ENCODE measurements around the gene UBQLN4. TPM values are rescaled to one million over a fixed set of nuclear protein-coding genes. Genes with fewer than 3 reads are reported as not detected.
A peak's percentile ranks its signal among the peaks of the same experiment; 100 is the strongest.

Gene UBQLN4
- total and polyA plus RNA-seq, 9 of the 15 experiments (the other 6 are each of a cell fraction or from before 2014, with no cell fraction given): 13.5 to 65.5 (median 37.0) TPM

- TF ChIP-seq THRB (CRISPR knock-in tag; conservative IDR thresholded peaks at IDR 0.05) (no peak), ZNF23 (CRISPR knock-in tag; IDR thresholded peaks at IDR 0.05) (no peak), CEBPG (CRISPR knock-in tag; IDR thresholded peaks at IDR 0.05) (no peak), CEBPG (tag; conservative IDR thresholded peaks at IDR 0.05 in 1 of 2, IDR thresholded peaks at IDR 0.05 in 1 of 2) (no peak), THRA (IDR thresholded peaks at IDR 0.05) (no peak), ARID2 (IDR thresholded peaks at IDR 0.05) (peak; percentile 18; the same call in 1 of the 2 replicates), BHLHE40 (IDR thresholded peaks at IDR 0.05; ENCODE audit: low read length) (no peak), ZNF780A (CRISPR knock-in tag; IDR thresholded peaks at IDR 0.05) (no peak), ZHX1 (conservative IDR thresholded peaks at IDR 0.05; ENCODE audit: low read length) (no peak), POLR3G (IDR thresholded peaks at IDR 0.05; ENCODE audit: extremely low read depth, insufficient read length, insufficient replicate concordance) (no peak), TAL1 (IDR thresholded peaks at IDR 0.05) (no peak), GABPB1 (CRISPR knock-in tag; IDR thresholded peaks at IDR 0.05) (no peak), GTF2F1 (IDR thresholded peaks at IDR 0.05; ENCODE audit: low read depth, low read length) (no peak), ZFPM2 (CRISPR knock-in tag; IDR thresholded peaks at IDR 0.05) (no peak), ILF3 (IDR thresholded peaks at IDR 0.05; ENCODE audit: borderline replicate concordance) (no peak), ATF1 (CRISPR knock-in tag; IDR thresholded peaks at IDR 0.05) (no peak), ATF1 (tag; IDR thresholded peaks at IDR 0.05) (no peak), ZNF436 (CRISPR knock-in tag; IDR thresholded peaks at IDR 0.05) (no peak), TRIM24 (IDR thresholded peaks at IDR 0.05) (no peak), FOS (IDR thresholded peaks at IDR 0.05; ENCODE audit: extremely low read depth, insufficient read length) (no peak), PTBP1 (IDR thresholded peaks at IDR 0.05; ENCODE audit: low read depth, low read length) (no peak), MCM3 (IDR thresholded peaks at IDR 0.05) (no peak), RFX7 (CRISPR knock-in tag; IDR thresholded peaks at IDR 0.05) (no peak), XRCC5 (IDR thresholded peaks at IDR 0.05; ENCODE audit: low read depth, low read length) (peak; percentile 36; the same call in 1 of the 2 replicates), E2F3 (CRISPR knock-in tag; IDR thresholded peaks at IDR 0.05) (no peak), CBX1 (IDR thresholded peaks at IDR 0.05; ENCODE audit: low read depth) (no peak), HMG20B (CRISPR knock-in tag; IDR thresholded peaks at IDR 0.05) (no peak)
These were observed 37.2 kb upstream of the UBQLN4 start (continued) for GRCh38 chr1:156090840-156091188.
